PC-3 (cell line): ENCODE results near the gene SLC16A8. TPM values are rescaled to one million over a fixed set of nuclear protein-coding genes. Genes with fewer than 3 reads are reported as not detected.
A peak's percentile ranks its signal among the peaks of the same experiment; 100 is the strongest.

ENCODE experiments used
- ATAC-seq: fragments of 200-7000 bp; cut with Tn5 transposase; 2 replicates; pipeline ENCODE4 v1.9.1; 2020; ENCODE audit warnings: mild to moderate bottlenecking, moderate library complexity
- BruUV-seq: library from RNA; stranded (reverse); fragments of 400-500 nt; replicated peaks from 2 replicates; lab custom pipeline; 2021; lab: Mats Ljungman, UMichigan
- CTCF ChIA-PET: fragments of 300-600 bp; sonication (Branson Sonifier 250); formaldehyde crosslinking; loops from one replicate; lab custom pipeline; 2022; ENCODE audit warnings: antibody characterized with exemption; lab: Charles Lee
- POLR2A ChIA-PET: fragments of 300-600 bp; sonication (Branson Sonifier 250); formaldehyde crosslinking; loops from one replicate; lab custom pipeline; 2022; ENCODE audit warnings: antibody characterized with exemption; ENCODE audit not compliant: unreplicated experiment; lab: Charles Lee
- DNase-seq: peaks from one replicate; pipeline ENCODE4 v3.0.0-alpha.2; 2015
- H2AFZ ChIP-seq: fragments of 300-600 bp; sonication (generic); 2 replicates; pipeline ENCODE4 v1.6.0; 2016; ENCODE audit warnings: antibody characterized with exemption, low read length
- H3F3A ChIP-seq: fragments of 300-600 bp; sonication (generic); one replicate; pipeline ENCODE4 v1.6.0; 2017; ENCODE audit warnings: antibody characterized with exemption, low read length, control low read depth, mild to moderate bottlenecking; ENCODE audit not compliant: unreplicated experiment
- H3K27ac ChIP-seq: fragments of 300-600 bp; sonication (generic); 2 replicates; pipeline ENCODE4 v1.5.1; 2016; ENCODE audit warnings: mild to moderate bottlenecking, low read length
- H3K27me3 ChIP-seq: fragments of 300-600 bp; sonication (generic); 2 replicates; pipeline ENCODE4 v1.6.1; 2016; ENCODE audit warnings: low read length, mixed read lengths
- H3K36me3 ChIP-seq: fragments of 300-600 bp; sonication (generic); 2 replicates; pipeline ENCODE4 v1.6.1; 2016; ENCODE audit warnings: low read depth, mixed run types, low read length, mixed read lengths
- H3K4me1 ChIP-seq: fragments of 300-600 bp; sonication (generic); 2 replicates; pipeline ENCODE4 v1.5.1; 2016; ENCODE audit warnings: low read length; ENCODE audit not compliant: insufficient read depth
- H3K4me2 ChIP-seq: fragments of 300-600 bp; sonication (generic); 2 replicates; pipeline ENCODE4 v1.6.0; 2016; ENCODE audit warnings: low read length
- H3K4me3 ChIP-seq: fragments of 300-600 bp; sonication (generic); 2 replicates; pipeline ENCODE4 v1.5.1; 2016; ENCODE audit warnings: mild to moderate bottlenecking, low read length, mixed read lengths
- H3K79me2 ChIP-seq: fragments of 300-600 bp; sonication (generic); 2 replicates; pipeline ENCODE4 v1.6.1; 2017; ENCODE audit warnings: low read length, mixed read lengths
- H3K9ac ChIP-seq: fragments of 300-600 bp; sonication (generic); 2 replicates; pipeline ENCODE4 v1.6.0; 2016; ENCODE audit warnings: mild to moderate bottlenecking, low read length
- H3K9me2 ChIP-seq: fragments of 300-600 bp; sonication (generic); replicated peaks from 2 replicates; pipeline ENCODE4 v1.6.1; 2016; ENCODE audit warnings: mixed run types, low read length, mixed read lengths
- H3K9me3 ChIP-seq: fragments of 300-600 bp; sonication (generic); 2 replicates; pipeline ENCODE4 v1.6.1; 2016; ENCODE audit warnings: low read length, mixed read lengths
- H4K20me1 ChIP-seq: fragments of 300-600 bp; sonication (generic); 2 replicates; pipeline ENCODE4 v1.6.1; 2016; ENCODE audit warnings: low read length, mixed read lengths
- EZH2 ChIP-seq: fragments of 300-600 bp; sonication (generic); IDR thresholded peaks from one replicate; pipeline ENCODE4 v1.6.1; 2017; ENCODE audit warnings: antibody characterized with exemption, mild to moderate bottlenecking, low read length; ENCODE audit not compliant: unreplicated experiment
- EZH2phosphoT487 ChIP-seq: fragments of 300-600 bp; sonication (generic); IDR thresholded peaks from 2 replicates; pipeline ENCODE4 v1.6.1; 2018; ENCODE audit warnings: mild to moderate bottlenecking, antibody characterized with exemption, low read length, borderline replicate concordance
- intact Hi-C: fragments of 100-400 bp; cut with micrococcal nuclease; formaldehyde crosslinking; loops from 2 replicates; pipeline ENCODE4 v1.9.0; 2023
- total RNA-seq: library from RNA; depleted of rRNA; stranded (reverse); fragments of >200 nt; gene quantifications from 2 replicates; pipeline ENCODE4 v1.2.3, GENCODE V29; 2014
- TF ChIP-seq, protein P1 (sequence below): fragments of 300-600 bp; sonication (generic); conservative IDR thresholded peaks from 2 replicates; pipeline ENCODE4 v1.5.1; 2017; ENCODE audit warnings: antibody characterized with exemption, low read depth, mild to moderate bottlenecking, low read length

SLC16A8 gene
- total RNA-seq, 1 experiment from 2014 or later, result not detected

DNA sequence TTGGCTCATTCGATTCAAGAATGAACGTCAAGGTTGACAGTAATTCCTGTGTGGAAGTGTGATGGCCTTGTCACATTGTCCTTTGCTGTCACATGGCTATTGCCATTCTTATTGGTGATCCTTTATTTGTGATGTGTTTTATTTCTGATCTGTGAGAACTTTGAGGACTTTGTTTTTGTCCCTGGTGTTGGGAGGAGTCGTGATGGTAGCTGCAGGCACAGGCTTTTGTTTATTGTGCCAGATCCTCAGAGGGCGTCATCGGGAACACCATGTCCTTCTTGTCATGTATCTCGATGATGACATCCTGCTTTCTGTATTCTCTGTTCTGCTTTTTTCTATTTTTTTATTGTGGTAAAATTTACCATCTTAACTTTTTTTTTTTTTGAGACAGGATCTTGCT is 21.2 kb downstream of the SLC16A8 start:
- H3K9me2 ChIP-seq, result no peaks in the 10 kb centered on the region
- no peaks in the 10 kb centered on the region for H3F3A ChIP-seq
- no peak overlapping the region for H2AFZ ChIP-seq
- no peaks in the 10 kb centered on the region for H4K20me1 ChIP-seq
- no TSS peak for BruUV-seq
- H3K4me1 ChIP-seq, result peaks cover 5% of the 10 kb centered on the region; the same call in 1 of the 2 replicates
- peaks cover 6% of the 10 kb centered on the region for H3K79me2 ChIP-seq
- H3K27ac ChIP-seq, result no peak overlapping the region
- POLR2A ChIA-PET, result no interaction called here
- peaks cover 4% of the 10 kb centered on the region; the same call in 1 of the 2 replicates for H3K36me3 ChIP-seq
- no peaks in the 10 kb centered on the region for H3K9me3 ChIP-seq
- ATAC-seq (no peak), DNase-seq (no peak)
- H3K4me2 ChIP-seq, result no peak overlapping the region
- no peak overlapping the region for H3K4me3 ChIP-seq
- H3K9ac ChIP-seq, result no peak overlapping the region
- TF ChIP-seq, protein P1, sequence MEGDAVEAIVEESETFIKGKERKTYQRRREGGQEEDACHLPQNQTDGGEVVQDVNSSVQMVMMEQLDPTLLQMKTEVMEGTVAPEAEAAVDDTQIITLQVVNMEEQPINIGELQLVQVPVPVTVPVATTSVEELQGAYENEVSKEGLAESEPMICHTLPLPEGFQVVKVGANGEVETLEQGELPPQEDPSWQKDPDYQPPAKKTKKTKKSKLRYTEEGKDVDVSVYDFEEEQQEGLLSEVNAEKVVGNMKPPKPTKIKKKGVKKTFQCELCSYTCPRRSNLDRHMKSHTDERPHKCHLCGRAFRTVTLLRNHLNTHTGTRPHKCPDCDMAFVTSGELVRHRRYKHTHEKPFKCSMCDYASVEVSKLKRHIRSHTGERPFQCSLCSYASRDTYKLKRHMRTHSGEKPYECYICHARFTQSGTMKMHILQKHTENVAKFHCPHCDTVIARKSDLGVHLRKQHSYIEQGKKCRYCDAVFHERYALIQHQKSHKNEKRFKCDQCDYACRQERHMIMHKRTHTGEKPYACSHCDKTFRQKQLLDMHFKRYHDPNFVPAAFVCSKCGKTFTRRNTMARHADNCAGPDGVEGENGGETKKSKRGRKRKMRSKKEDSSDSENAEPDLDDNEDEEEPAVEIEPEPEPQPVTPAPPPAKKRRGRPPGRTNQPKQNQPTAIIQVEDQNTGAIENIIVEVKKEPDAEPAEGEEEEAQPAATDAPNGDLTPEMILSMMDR, result no peak
- TF ChIP-seq EZH2 (no peak), EZH2phosphoT487 (no peak)
- intact Hi-C loops, result no loop called here
- no peaks in the 10 kb centered on the region for H3K27me3 ChIP-seq
- CTCF ChIA-PET, result no interaction called here

DNA sequence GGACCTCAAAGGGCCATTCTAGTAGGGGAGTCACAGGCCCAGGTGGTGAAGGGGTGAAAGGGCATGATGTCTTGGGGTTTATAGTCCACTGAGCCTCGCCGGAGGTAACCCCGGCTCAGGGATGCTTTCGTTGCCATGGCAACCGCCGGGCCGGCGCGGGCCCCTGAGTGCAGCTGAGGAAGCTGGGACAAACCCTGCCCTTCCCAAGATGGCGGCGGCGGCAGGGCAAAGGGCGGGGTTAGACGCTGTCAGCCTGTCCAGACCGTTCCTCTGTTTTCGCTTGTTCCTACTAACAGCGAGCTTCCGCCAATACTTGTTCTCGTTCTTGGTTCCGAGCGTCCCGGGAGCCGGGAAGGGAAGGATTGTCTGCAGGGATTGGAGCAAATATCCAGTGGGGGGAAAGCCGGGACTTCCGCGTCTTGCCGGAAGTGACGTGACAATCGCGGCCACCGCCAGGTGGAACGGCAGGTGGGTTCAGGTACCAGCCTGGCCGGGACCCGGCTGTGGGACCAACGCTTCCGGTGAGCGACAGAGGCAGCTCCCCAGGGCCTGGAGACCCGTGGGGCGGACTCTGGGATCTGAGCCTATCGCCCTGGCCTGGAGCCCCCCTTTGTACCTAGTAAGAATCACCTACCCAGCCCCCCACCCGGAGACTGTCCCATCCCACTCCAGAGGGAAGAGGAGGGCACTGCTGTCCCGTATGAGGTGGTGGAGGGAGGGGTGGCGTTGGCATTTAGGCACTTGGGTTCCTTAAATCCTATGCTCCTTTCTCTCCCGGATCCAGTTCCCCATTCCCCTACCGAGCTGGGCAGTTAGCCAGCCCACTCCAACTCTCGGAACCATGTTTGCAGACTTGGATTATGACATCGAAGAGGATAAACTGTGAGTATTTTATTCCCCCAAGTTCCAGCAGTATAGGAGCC is 26.8 kb downstream of the SLC16A8 start, which contains the start of gene PICK1:
Gene PICK1, plus strand, starts transcription at position 436 of the 923 bp plus-strand sequence. Its CDS starts 406 bp downstream, at position 842.
- Histone ChIP-seq H3K4me2 (peak within 1 kb of the TSS; percentile 92), H3K27ac (peak within 1 kb of the TSS; percentile 68), H4K20me1 (no peaks in the 10 kb centered on the region), H2AFZ (peak within 1 kb of the TSS; percentile 85), H3F3A (no peaks in the 10 kb centered on the region), H3K9me3 (no peaks in the 10 kb centered on the region), H3K9ac (peak within 1 kb of the TSS; percentile 85), H3K79me2 (peaks cover 11% of the 10 kb centered on the region), H3K4me1 (peaks cover 6% of the 10 kb centered on the region; the same call in 1 of the 2 replicates), H3K36me3 (no peaks in the 10 kb centered on the region; the same call in 1 of the 2 replicates), H3K27me3 (no peaks in the 10 kb centered on the region), H3K9me2 (no peaks in the 10 kb centered on the region), H3K4me3 (peak within 1 kb of the TSS; percentile 75)
- peak; percentile 86 for ATAC-seq
- intact Hi-C loops, result no loop called here
- TSS peak; percentile 94 for BruUV-seq
- TF ChIP-seq EZH2phosphoT487 (no peak), EZH2 (no peak)
- TF ChIP-seq, protein P1, result no peak
- DNase-seq, result peak; percentile 87
- CTCF ChIA-PET, result interaction anchor here (0.6 to 0.7 kb wide), 2 partner anchors 151 to 507 kb away, joined by 3 to 5 read pairs; partner anchors contain the start of gene MICALL1
- POLR2A ChIA-PET, result interaction anchor here (0.5 to 1.0 kb wide), 3 partner anchors 13 to 114 kb away, joined by 4 to 10 read pairs (median 5); no protein-coding TSS in a partner anchor
